Stimulated activated CD4-positive, alpha-beta T cell treated with anti-CD3 and anti-CD28 coated beads, Interleukin-12 subunit alpha, Interleukin-12 subunit beta, amount 100 ng/mL, for 24 hours (primary cell): ENCODE data around the gene MTUS2.

Experiments
- DNase-seq, 2 experiments: peaks; one replicate each; pipeline ENCODE4 v3.0.0-alpha.2; 2020; ENCODE audit warnings: low read depth in 2 of 2

Gene MTUS2

DNA sequence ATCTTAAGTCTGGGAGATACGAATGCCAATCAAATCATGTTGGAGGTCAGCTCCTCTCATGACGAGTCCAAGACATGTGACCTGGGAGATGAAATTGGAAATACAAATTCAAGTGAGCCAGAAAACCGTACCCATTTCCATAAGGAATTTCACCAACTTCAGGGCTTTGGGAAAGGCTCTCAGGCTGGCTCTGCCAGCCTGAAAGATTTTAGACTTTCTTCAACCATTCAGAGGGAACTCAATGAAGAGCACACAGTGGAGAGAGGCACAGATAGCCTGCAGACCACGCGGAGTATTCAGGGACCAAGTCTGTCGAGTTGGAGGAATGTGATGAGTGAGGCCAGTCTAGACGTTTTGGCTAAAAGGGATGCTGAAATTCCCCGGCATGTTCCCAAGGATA is 204.6 kb downstream of the MTUS2 start:
- DNase-seq = no peak

DNA sequence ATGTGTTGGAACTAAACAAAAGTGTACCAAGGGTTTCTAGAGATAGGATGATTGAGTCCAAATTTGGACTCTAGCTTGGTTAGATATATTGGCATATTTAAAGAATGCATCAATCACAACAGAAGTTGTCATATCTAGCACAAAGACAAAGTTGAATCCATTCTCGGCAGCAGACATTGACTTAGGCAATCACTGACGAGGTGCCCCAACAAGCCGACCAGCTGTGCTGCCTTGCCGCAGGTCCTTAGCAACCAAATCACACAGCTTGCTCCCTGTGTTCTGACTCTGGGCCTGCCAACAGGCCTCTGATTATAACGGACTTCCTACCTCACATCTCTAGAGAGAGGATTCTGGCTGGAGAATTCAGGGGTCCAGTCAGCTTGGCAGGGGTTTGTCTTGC is 208.7 kb downstream of the MTUS2 start:
- no peak for DNase-seq

DNA sequence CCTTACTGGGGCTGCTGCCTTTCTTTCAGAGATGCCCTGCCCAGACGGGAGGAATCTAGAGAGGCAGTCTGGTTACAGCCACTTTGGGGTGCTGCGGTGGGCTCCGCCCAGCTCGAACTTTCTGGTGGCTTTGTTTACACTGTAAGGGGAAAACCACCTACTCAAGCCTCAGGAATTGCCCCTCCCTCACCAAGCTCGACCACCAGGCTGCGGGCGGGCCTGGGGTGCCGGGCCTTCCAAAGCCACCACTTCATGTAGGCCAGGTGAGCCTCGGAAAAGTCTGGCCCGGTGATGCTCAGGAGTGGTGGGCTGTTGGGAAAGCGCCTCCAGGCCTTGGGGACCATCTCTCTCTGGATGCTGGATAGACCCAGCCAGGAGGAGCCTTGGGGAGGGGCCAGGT is 218.6 kb downstream of the MTUS2 start:
- DNase-seq = no peak

DNA sequence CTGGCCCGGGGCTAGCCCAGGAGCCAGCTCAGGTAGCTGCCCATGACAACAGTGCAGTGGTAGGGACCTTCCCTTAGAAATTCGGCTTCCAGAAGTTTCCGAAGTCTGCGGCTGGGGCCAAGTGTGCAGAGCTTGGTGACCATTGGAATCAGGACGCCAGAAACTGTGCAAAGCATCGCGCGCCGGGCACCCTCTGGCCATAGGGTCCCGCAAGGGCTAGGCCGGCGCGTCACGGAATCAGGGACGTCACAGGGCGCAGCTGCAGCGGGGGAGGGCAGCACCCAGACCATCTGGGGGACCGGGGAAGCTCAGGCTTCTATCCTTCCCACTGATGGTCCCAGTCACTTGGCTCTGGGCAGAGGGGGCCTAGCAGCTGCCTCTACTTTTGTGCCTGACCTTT is 219.1 kb downstream of the MTUS2 start:
- DNase-seq = no peak

DNA sequence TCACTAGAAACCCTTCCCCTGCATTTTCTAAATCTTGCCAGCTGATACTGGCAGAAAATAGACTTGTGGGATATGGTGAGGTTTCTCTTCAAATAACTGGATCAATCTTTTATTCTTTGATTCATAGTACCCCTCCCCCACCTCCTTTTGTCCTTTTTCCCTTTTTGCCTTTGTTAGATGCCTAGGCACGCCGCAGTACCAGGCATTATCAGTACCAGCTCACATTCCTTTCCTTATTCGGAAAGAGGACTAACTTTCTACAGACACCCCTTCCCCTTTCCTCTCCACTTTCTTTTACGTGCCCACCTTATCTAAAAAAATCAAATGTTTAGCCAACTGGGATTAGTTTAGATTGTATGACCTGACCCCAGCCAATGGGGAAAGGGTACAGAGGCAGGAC is 226.4 kb downstream of the MTUS2 start:
- DNase-seq = no peak

DNA sequence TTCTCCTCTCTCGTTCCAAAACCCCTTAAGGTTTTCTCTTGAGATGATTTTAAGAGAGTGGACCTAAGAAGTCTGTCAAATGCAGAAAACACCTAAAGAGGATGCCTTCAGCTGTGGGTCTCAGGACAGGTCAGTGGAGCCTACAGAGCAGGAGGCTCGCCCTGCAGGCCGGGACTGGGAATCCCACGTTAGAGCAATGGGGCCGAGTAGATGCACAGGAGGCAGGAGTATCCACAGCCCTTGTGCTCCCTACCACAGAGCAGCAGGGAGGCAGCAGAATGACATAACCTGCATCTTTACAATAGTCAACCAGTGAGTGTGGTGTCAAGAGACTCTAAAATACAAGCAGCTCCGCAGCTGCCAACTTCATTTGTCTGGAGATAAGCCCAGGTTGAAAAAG is 229.4 kb downstream of the MTUS2 start:
- no peak for DNase-seq

DNA sequence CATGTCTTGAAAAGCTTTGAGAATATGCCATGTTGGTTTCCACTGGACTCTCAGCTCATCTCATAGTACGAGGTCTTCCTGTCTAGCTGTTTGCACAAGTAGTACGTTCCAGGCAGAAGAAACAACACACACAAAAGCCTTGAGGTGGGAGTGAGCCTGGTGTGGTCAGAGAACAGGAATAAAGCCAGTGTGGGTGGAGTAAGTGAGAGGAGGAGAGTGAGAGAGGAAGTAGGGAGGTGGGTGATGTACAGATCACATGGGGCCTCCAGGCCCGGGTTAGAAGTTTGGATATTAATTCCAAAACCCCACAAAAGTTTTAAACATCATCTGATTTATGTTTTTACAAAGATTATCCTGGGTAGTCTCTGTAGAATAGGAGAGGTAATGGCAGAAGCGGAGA is 230.6 kb downstream of the MTUS2 start:
- no peak for DNase-seq

DNA sequence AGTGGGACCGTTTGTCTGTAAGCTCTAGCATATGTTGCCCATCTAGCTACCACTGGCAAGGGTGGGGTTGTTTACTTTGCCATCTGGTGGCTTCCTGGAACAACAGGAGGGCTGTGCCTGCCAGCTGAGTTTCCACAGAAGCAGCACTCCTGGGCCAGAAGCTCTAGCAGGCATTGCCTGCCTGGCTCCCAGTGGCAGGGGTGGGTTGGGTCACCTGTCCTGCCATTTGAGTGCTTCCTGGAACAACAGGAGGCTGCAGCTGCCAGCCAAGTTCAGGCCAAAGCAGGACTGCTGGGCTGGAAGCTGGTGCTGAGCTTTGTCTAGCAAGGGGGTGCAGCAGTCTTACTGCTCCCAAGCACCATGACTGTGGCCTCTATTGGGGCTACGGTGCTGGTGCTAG is 239.7 kb downstream of the MTUS2 start:
- no peak for DNase-seq

DNA sequence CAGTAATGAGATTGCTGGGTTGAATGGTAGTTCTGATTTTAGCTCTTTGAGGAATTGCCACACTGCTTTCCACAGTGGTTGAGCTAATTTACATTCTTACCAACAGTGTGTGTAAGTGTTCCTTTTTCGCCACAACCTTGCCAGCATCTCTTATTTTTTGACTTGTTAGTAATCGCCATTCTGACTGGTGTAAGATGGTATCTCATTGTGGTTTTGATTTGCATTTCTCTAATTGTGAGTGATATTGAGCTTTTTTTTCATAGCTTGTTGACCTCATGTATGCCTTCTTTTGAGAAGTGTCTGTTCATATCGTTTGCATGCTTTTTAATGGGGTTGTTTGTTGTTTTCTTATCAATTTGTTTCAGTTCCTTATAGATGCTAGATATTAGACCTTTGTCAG is 245.0 kb downstream of the MTUS2 start:
- no peak for DNase-seq

DNA sequence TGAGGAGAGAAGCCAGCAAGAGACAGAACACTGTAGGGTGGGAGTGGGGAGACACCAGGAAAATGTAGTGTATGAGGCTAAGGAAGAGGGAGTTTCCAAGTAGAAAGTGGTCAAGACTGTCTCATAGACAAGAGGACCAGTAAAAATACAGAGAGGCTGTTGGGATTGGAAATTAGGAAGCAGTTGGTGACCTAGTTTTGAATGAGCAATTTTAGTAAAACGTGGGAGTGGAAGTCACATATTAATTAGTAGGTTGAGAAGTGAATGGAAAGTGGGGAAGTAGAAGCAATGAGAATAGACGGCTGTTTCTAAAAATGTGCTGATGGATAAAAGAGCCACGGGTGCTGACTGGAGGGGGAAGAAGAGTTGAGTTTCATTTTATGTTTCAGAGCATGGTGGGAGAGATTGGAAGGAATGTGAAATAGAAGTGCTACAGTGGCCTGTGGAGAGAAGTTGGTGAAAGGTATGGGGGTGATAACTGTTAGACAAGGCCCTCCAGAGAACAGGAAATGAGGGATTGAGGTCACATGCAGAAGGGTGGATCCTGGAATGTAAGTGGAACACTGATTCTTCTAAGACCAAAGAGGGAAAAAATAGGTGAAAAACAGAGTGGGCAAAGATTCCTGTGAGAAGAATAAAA is 247.3 kb downstream of the MTUS2 start:
- no peak for DNase-seq

DNA sequence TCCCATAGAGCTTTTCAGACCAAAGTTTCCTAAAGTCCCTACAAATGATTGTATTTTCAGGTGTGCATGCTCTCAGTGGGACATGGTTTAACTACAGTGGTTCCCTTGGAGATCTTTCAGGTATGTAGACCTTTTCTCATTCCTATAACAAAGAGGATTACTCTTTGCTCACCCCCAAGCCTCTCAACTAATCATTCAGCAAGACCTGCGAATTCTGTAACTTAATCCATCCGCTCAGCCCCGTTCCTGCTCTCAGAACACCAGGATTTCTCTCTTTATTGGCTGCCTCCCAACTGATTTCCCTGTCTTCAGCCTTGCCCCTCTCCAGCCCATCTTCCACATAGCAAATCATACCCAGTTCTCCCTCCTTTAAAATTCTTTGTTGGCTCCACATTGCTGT is 253.6 kb downstream of the MTUS2 start:
- DNase-seq = no peak

DNA sequence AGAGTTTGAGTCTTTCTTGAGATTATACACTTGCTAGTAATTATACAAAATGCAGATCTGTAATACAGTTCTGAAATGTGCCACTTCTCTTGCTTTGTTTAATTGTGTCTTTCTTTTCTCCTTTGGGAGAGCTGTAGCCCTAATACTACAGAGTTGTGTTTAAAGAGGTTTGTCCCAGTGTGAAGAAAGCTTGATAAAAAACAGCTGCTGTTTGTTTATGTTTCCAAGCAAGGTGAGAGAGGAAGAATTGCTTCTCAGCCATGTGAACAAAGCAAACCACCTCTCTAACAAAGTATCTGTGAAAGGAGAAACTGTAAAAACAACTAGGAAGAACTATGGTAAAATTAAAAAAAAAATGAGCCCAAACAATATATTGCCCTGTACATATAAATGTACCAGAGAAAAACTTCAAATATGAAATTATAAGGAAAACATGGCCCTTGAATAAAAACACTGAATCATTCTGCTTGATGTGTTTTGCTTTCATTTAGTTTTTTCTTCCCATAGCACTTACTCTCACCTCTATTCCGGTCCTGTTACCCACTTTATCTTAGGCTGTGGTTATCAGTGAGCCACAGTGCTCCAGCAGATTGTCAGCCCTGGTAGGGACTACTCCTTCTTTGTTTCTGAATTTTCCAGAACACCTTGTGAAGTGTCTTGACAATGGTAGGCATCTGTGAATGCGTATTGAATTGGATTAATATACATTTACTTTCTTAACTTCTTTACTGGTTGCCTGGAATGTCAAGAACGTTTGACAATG is 257.1 kb downstream of the MTUS2 start:
- no peak for DNase-seq

DNA sequence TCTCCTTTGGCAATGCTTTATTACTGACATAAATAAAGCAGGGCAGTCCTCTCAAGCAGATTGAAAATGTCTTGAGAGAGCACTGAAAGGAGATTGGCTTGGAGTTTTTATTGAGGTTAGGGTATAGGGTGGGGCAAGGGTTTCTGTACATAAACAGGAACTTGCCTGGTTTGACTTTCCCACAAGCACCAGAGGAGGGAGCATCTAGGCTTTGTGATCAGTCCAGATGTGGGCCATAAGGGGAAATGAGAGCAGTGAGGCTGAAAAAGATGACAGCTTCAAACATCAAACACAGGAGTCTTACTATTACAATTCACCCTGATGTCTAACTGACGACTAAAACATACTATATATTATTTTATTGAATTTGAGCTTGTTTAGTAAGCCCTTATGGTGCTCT is 260.9 kb downstream of the MTUS2 start:
- no peak for DNase-seq

DNA sequence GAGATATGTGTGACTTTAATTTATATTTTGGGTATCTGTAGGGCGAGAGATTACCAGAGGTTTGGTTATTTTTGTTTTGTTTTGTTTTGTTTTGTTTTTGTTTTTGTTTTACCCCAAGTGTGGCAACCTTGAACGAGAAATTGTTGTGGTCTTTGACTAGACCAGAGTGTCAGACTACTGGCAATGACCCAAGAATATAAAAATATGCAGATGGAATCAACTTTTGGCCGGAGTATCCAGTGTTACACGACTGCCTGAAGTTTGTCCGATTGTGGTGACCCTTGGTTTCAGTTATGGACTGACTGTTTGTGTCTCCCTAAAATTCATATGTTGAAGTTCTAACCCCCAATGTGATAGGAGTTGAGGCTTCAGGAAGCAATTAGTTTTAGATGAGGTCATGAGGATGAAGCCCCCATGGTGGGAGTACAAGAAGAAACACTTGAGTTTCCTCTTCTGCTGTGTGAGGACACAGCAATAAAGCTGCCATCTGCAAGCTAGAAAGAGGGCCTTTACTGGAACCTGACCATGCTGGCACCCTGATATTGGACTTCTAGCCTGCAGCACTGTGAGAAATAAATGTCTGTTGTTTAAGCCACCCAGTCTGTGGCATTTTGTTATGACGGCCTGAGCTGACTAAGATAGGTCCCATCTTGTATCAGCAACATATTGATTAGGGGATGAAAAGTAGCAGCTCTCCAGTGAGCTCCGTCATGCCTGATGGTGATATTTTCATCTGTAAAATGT is 261.7 kb downstream of the MTUS2 start:
- DNase-seq = no peak

DNA sequence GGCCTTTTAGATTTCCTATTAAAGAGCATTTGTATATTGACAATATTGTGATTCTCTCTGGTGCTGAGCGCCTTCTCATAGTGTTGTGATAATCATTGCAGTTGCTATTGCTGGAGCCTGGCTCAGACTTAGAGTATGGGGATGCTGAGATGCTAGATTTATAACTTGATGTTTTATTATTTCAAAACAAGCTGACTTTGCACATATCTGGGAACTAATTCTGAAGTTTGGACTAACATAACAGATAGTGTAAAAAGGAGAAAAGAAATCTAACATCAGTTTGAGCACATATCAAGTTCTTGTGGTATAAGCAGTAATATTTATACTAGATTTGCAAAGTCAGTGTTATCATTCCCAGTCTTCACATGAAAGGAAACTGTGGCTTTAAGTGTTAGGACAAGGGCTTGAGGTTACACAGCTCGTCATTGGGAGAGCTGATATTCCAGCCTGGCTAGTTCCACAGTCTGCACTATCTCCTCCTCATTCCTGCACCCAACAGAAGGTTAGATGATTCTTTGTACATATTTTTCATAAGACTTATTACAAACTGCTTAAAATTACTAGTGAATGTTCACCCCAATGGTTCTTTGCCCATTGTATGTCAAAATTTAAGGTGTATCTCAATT is 279.8 kb downstream of the MTUS2 start:
- no peak for DNase-seq

DNA sequence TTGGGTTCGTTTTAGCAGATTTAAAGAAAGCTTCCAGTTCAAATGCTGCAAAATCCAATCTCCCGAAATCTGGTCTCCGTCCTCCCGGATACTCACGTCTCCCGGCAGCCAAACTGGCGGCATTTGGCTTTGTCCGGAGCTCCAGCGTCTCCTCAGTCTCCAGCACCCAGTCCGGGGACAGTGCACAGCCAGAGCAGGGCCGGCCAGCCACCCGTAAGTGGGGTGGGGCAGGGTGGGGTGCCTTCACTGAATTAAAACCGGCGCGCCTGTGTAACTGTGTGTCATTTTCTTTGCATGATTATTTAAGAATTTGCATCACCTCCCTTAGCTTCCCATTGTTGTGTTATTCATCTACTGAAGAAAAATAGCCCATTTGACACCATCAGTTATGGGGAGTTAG is 280.6 kb downstream of the MTUS2 start:
- DNase-seq = no peak

DNA sequence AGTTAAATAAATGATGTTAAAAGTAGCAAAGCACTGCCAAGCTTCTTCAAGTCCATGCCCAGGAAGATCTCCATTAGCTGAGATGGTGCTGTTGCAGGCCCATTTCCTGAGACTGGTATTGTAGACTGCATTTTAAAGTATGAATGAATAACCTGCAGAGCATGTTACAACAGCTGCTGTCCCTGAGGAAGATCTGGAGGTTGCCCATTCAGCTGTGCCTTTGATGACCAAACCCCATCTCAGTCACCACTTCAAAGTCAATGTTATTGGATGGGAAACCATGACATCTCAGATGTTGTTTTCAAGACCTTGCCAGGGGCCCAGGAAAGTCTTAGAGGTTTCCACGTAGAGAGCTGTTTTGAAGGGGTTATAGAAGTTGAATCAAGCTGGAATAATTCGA is 281.3 kb downstream of the MTUS2 start:
- no peak for DNase-seq

DNA sequence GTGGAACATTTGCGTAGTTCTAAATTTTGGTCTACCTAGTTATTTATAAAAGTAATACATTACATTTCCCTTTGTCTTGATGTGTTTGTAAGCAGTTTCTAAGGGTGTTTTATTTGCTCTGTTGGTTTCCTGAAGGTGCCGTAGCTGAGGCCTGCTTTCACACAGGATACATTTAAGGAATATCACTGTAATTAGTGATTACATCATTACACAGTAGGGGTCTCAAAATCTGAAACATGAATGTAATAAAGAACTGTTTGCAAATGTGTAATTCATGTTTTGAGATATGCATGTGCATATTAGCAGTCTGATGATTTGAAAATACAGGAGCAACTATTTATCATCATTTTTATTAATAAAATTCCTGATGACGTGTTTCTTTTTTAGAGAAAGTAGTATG is 281.8 kb downstream of the MTUS2 start:
- DNase-seq = no peak

DNA sequence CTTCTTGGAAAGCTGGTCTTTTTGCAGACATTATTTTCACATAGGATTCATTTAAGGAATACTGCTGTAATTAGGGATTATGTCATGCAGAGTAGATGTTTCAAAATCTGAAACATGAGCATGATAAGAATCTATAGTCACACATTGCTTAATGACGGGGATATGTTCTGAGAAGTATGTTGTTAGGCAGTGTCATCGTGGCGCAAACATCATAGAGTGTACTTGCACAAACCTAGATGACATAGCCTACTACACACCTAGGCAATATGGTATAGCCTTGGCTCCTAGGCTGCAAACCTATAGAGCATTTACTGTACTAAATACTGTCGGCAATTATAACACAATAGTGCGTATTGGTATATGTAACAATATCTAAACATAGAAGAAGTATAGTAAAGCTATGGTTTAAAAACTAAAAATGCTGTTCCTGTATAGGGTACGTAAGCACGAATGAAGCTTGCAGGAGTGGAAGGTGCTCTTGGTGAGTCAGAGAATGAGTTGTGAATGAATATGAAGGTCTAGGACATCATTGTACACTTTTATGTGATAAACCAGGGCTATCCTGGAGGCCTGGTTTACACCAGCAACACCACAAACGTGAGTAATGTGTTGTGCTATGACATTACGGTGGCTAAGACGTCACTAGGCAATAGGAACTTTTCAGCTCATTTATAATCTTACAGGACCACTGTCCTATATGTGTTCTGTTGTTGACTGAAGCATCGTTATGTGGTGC is 283.1 kb downstream of the MTUS2 start:
- no peak for DNase-seq

DNA sequence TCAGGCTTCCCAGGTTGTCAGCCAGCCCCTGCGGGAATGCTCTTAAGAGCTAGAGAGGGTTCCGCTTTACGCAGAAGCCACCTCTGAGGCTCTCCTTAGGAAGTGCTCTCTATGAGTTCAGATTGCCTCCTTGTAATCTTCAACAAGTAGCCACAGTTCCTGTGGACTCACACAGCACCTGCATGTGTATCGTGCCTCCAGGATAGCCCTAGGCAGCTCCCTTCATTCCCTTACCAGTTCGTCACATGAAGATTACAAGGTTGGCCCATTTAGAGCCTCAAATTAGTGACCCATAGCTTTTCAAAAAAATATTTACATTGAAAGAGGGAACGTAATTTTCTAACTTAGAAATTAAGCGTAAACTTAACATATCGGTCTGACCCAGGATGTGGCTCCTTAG is 284.3 kb downstream of the MTUS2 start:
- DNase-seq = no peak

DNA sequence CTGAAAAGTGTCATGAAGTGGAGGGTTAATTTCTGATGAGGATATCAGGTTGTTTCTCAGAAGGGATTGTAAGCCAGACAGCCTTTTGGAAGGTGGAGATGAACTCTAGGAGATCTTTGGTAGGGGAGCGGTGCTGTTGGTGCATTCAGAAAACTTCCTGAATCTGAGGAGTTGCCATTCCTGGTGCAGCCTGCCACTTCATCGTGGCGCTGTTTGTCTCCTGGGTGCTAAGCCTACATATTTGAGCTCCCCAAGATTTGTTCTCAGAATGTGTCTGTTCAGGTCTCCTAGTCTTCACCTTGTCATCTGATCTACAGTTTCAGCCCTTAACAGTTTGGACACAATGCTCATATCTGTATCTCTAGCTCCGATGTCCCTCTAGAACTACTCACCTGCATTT is 285.6 kb downstream of the MTUS2 start:
- no peak for DNase-seq

DNA sequence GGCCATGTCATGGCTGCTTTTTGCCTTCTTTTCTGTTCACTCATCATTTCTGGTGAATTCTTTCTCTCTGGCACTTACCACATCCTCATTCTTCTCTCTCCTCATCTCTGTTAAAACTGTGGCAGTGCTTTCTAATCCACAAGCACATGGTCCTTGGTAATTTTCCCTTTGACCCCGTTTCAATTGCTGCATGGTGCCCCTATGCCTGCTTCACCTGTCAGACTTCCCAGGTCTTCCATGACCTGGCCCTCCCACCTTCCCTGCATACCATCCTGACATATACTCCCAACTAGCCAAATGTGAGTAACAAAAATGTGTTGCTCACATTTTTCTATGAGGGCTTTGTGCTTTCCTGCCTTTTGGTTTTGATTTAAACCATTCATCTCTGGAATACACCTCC is 286.5 kb downstream of the MTUS2 start:
- no peak for DNase-seq
